Hepatocyte (in vitro differentiated cells): ENCODE results near the gene CKAP2.
"Not testable (repeated sequence)": the region's sequence is repeated elsewhere in the genome, so short reads cannot be mapped to it uniquely, and the experiment has no call there.

Experiments
- EZH2phosphoT487 ChIP-seq: fragments of 200-600 bp; sonication (generic); IDR thresholded peaks from one replicate; pipeline ENCODE4 v1.6.1; 2018; ENCODE audit warnings: antibody characterized with exemption, mild to moderate bottlenecking, low read depth, moderate library complexity; ENCODE audit not compliant: unreplicated experiment, severe bottlenecking
- TF ChIP-seq, protein P1 (sequence below): fragments of 200-600 bp; sonication (generic); IDR thresholded peaks from 2 replicates; pipeline ENCODE4 v1.5.1; 2016; ENCODE audit warnings: antibody characterized with exemption, mild to moderate bottlenecking; ENCODE audit not compliant: poor library complexity

DNA sequence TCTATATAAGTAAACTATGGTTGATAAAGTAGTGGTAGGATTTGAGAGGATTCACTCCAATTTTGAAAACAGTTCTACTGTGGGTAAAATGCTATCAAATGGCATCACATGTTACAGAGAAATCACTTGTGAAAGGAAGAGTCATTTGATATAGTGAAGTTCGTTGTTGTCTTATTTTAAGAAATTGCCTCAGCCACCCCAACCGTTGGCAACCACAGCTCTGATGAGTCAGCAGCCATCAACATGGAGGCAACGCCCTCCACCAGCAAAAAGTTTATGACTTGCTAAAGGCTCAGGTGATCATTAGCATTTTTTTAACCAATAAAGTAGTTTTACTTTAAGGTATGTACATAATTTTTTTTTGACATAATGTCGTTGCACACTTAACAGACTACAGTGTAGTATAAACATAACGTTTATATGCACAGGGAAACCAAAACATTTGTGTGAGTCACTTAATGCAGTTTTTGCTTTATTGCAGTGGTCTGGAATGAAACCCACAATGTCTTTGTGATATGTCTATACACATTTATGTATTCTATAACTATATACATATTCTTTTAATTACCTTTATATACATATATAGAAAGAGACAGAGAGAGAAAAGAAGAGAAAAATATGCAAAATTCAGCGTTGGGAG lies 58.8 kb downstream of the CKAP2 start:
- TF ChIP-seq, protein P1, sequence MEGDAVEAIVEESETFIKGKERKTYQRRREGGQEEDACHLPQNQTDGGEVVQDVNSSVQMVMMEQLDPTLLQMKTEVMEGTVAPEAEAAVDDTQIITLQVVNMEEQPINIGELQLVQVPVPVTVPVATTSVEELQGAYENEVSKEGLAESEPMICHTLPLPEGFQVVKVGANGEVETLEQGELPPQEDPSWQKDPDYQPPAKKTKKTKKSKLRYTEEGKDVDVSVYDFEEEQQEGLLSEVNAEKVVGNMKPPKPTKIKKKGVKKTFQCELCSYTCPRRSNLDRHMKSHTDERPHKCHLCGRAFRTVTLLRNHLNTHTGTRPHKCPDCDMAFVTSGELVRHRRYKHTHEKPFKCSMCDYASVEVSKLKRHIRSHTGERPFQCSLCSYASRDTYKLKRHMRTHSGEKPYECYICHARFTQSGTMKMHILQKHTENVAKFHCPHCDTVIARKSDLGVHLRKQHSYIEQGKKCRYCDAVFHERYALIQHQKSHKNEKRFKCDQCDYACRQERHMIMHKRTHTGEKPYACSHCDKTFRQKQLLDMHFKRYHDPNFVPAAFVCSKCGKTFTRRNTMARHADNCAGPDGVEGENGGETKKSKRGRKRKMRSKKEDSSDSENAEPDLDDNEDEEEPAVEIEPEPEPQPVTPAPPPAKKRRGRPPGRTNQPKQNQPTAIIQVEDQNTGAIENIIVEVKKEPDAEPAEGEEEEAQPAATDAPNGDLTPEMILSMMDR, result not testable (repeated sequence)
- TF ChIP-seq EZH2phosphoT487, result not testable (repeated sequence)
